ENCODE results near the gene SUPT20H.
"Not testable (repeated sequence)": the region's sequence is repeated elsewhere in the genome, so short reads cannot be mapped to it uniquely, and the experiment has no call there.

Gene SUPT20H

GRCh38 chr13:37068962-37069361 is 9.5 kb upstream of the SUPT20H start:
- peak; percentile 69 for DNase-seq

GRCh38 chr13:37067874-37068273 is 8.4 kb upstream of the SUPT20H start:
- no peak for DNase-seq

- DNase-seq: no peak
These were observed 6.5 kb upstream of the SUPT20H start for GRCh38 chr13:37065890-37066526.

DNA sequence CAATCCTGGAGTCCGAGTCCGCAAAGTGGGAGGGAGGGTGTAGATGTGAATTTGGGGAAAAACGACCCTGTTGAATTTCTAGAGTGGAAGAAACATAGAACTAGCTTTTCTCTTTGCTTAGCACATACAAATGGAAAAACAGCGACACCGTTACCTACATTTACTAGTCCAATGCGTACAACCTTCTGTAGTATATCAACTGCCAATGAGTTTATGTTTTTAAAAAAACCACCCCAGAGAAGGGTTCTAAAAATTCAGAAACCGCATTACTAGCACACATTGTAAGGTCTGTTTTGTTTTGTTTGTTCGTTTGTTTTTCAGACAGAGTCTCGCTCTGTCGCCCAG is 332 bp upstream of the SUPT20H start:
- no peak for DNase-seq

GRCh38 chr13:37056228-37056627 is 3.3 kb downstream of the SUPT20H start:
- not testable (repeated sequence) for DNase-seq

GRCh38 chr13:37053111-37053510 is 6.4 kb downstream of the SUPT20H start:
- not testable (repeated sequence) for DNase-seq

GRCh38 chr13:37049810-37050209 is 9.7 kb downstream of the SUPT20H start:
- peak; percentile 28 for DNase-seq

- no peak for DNase-seq
These were observed 11.6 kb downstream of the SUPT20H start for GRCh38 chr13:37047846-37048245.

- DNase-seq: no peak
These were observed 12.5 kb downstream of the SUPT20H start for GRCh38 chr13:37047032-37047431.

- no peak for DNase-seq
These were observed 13.4 kb downstream of the SUPT20H start for GRCh38 chr13:37046062-37046461.

GRCh38 chr13:37040789-37041188 is 18.7 kb downstream of the SUPT20H start:
- no peak for DNase-seq

DNA sequence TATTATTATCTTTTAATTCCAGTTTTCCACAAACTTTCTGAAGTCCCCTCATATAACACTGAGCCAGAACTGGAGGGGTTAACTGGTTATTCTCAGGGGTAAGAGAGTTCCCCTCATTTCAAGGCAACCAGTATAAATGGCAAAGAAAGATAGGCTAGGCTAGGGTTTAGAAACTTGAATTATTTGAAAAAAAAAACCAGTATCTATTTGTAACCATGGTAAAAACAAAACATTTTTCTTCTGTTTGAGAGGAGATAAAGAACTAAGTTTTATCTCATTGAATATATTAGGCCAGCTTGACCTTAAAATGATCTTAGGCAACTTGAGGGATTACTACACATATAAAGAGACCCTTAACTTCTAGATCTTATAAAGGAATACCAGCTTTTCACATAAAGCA is 19.6 kb downstream of the SUPT20H start:
- DNase-seq: peak; percentile 80

DNA sequence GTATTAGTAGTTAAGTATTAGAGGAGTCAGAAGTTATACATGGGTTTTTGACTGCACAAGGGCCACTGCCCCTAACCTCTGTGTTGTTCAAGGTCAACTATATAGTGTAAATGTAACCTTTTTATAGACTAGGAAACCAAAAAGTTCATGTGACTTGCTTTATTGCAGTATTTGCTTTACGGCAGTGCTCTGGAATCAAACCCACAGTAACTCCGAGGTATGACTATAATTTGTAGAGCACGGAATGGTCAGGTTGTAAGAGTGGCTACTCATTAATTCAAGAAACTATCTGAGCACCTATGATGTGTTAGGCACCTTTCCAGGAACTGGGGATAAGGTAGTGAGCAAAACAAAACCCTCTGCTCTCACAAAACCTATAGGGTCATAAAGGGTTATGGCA is 22.2 kb downstream of the SUPT20H start:
- DNase-seq: no peak

GRCh38 chr13:37029617-37030016 is 29.9 kb downstream of the SUPT20H start:
- no peak for DNase-seq

GRCh38 chr13:37027639-37028038 is 31.8 kb downstream of the SUPT20H start:
- DNase-seq: no peak

- DNase-seq: no peak
These were observed 32.7 kb downstream of the SUPT20H start for GRCh38 chr13:37026771-37027170.

GRCh38 chr13:37023871-37024270 is 35.6 kb downstream of the SUPT20H start:
- no peak for DNase-seq

DNA sequence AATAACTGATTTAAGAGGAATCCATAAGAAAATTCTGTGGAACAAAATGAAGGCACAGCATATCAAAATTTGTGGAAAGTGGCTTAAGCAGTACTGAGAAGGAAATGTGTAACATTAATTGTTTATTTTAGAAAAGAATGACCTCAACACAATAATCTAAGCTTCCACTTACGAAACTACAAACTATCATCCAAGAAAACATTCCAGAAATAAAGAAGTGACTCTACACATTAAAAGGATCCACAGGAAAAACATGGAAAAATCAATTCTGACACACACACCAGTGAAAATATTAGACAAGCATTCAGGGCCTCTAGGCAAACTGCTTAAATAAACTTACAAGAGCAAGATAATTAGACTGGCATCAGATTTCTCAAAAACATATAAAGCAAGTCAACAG is 44.9 kb downstream of the SUPT20H start:
- DNase-seq: no peak

- DNase-seq: no peak
These were observed 47.7 kb downstream of the SUPT20H start for GRCh38 chr13:37011788-37012187.

- DNase-seq: peak; percentile 70
These were observed 48.5 kb downstream of the SUPT20H start for GRCh38 chr13:37011002-37011401.

GRCh38 chr13:37010424-37010823 is 49.1 kb downstream of the SUPT20H start:
- DNase-seq: no peak

DNA sequence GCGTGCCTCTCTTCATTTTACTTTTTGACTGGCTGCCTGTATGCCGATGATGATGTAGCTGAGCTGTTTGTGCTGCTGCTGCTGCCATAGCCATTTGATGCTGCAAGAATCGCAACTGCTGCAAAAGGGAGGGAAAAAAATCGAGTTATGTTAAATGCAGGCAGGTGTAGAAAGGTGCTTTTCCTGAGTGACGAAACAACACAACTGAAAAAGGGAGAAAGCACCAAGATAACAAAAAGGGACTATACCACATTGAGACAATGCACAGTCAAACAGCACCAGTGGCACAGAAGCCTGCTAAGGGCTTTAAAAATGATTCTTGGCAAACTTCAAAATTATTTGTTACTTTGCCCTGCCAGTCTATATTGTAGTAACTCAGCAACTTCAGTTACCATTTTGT is 49.8 kb downstream of the SUPT20H start:
- DNase-seq: no peak

DNA sequence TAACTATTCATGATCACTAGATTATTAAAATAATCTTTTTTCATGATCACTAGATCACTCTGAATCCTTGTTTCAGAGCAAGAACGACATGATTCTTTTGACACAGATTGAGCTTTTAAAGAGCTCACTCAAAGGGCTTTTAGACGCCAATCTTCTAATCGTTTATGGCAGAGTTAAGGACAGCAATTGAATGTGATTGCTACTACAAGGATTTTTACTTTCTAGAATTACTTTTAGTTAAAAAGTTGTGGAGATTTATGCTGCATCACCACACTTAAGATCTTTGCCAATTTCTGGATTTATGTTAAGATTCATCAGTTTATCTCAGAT is 57.6 kb downstream of the SUPT20H start:
- peak; percentile 72 for DNase-seq

DNA sequence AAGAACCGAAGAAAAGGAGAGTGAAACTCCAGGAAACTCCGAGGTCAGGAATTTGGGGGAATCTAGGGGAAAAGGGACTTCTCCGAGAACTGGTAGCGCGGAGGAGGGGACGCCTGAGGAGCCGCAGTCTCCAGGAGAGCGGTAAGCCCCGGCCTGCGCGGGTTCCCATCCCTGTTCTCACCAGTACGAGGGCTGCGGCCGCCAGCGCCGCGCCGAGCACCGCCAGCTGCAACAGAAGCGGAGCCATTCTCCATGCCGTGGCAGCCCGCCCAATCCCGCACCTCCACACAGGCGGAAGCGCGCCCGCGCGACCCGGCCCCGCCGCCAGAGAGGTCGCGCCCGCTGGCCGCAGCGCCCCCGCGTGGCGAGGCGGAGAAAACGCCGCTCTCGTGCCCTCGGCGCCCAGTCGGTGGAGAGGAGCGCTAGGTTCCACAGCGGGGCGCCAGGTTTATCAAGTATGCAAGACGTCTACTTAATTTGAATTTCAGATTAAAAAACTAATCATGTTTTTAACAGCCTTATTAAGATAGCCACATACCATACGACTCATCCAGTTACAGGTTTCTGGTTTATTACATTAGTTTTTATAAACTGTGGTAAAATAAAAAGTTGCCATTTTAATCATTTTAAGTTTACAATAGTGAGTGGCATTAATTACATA is 60.3 kb downstream of the SUPT20H start, which contains the start of gene ALG5:
TSS of gene ALG5 (minus strand) at position 287 of the 661 bp plus-strand sequence. CDS start at position 247, 40 bp downstream.
- DNase-seq: peak; percentile 97

DNA sequence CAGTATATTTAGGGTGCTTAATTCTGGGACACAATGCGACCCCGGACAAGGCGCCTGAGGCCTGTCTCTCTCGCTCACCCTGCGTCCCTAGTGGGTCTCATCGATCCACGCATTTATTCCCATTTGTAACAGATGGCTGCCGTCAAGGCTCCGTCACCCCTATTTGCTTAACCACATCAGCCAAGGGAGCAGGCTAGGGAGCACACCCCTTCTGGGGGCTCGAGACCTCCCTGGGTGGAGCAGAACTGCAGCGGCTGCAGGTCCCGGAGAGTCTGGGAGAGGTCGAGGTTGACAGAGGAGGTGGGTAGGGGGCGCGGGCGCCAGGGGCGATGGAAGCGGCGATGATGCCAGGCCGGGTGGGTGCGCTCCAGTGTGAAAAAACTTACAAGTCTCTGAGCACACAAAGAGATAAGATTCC is 60.9 kb downstream of the SUPT20H start:
- peak; percentile 64 for DNase-seq
